HepG2 (cell line): ENCODE measurements around the gene NDUFS4. TPM values are rescaled to one million over a fixed set of nuclear protein-coding genes. Genes with fewer than 3 reads are reported as not detected.

Experiments
- ATAC-seq: fragments of 200-7000 bp; cut with Tn5 transposase; 3 replicates; pipeline ENCODE4 v1.9.1; 2020; ENCODE audit warnings: mild to moderate bottlenecking, moderate library complexity
- BruUV-seq: library from RNA; stranded (reverse); fragments of 400-500 nt; replicated peaks from 2 replicates; lab custom pipeline; 2021; lab: Mats Ljungman, UMichigan
- CTCF ChIA-PET: fragments of 300-600 bp; formaldehyde crosslinking; extraction: SDS; loops from one replicate; lab custom pipeline; 2021; ENCODE audit warnings: low total read pairs, inconsistent platforms, low intra/inter-chr PET ratio; lab: Yijun Ruan, JAX
- POLR2A ChIA-PET: fragments of 350-600 bp; sonication (Branson Sonifier 250); formaldehyde crosslinking; loops from one replicate; lab custom pipeline; 2020; ENCODE audit warnings: antibody characterized with exemption, inconsistent platforms; lab: Yijun Ruan, JAX
- DNase-seq: peaks from one replicate; pipeline ENCODE4 v3.0.0-alpha.2; 2015; ENCODE audit warnings: low spot score
- FAIRE-seq: peaks from 3 replicates; lab custom pipeline; 2011; peaks lifted over from hg19 to GRCh38; lab: Jason Lieb, UNC
- H2AFZ ChIP-seq: one replicate; pipeline ENCODE4 v1.6.1; 2011; ENCODE audit warnings: low read length, inconsistent platforms
- H3K27ac ChIP-seq: fragments of 300-600 bp; 3 replicates; pipeline ENCODE4 v1.8.0; 2011; ENCODE audit warnings: mixed run types, mild to moderate bottlenecking, mixed read lengths, low read length, inconsistent platforms; ENCODE audit not compliant: insufficient read depth; ENCODE audit errors: extremely low read length
- H3K27me3 ChIP-seq, 2 experiments: fragments of 200-600 bp in 1 of 2; 2 replicates in 1 of 2; 3 replicates in 1 of 2; pipeline versions ENCODE4 v1.6.0 to v1.8.0; 2011; ENCODE audit warnings: low read length in 2 of 2, mild to moderate bottlenecking in 2 of 2, moderate library complexity in 2 of 2, inconsistent platforms in 1 of 2; ENCODE audit not compliant: insufficient read depth in 2 of 2, control insufficient read depth in 1 of 2
- H3K36me3 ChIP-seq, 2 experiments: fragments of 200-600 bp in 1 of 2; replicated peaks in 1 of 2; 2 replicates in 1 of 2; 3 replicates in 1 of 2; pipeline versions ENCODE4 v1.5.1 to v1.8.0; 2011; ENCODE audit warnings: low read length in 2 of 2, inconsistent platforms in 1 of 2; ENCODE audit not compliant: insufficient read depth in 2 of 2, control insufficient read depth in 1 of 2
- H3K4me1 ChIP-seq: 2 replicates; pipeline ENCODE4 v1.5.1; 2012; ENCODE audit warnings: low read length, inconsistent platforms; ENCODE audit not compliant: insufficient read depth
- H3K4me2 ChIP-seq: 2 replicates; pipeline ENCODE4 v1.6.0; 2011; ENCODE audit warnings: low read depth, low read length, inconsistent platforms
- H3K4me3 ChIP-seq, 3 experiments: fragments of 200-600 bp in 1 of 3; sonication (generic), shearing (Covaris generic) in 1 of 3; replicated peaks in 1 of 3; 2 replicates each; pipeline ENCODE4 v1.5.1; 2011 to 2016; ENCODE audit warnings: low read length in 3 of 3, inconsistent platforms in 2 of 3, low read depth in 2 of 3, mild to moderate bottlenecking in 2 of 3, control low read depth in 1 of 3, mixed read lengths in 1 of 3; ENCODE audit not compliant: insufficient read depth in 1 of 3
- H3K79me2 ChIP-seq: one replicate; pipeline ENCODE4 v1.6.1; 2011; ENCODE audit warnings: low read length, inconsistent platforms; ENCODE audit not compliant: insufficient read depth
- H3K9ac ChIP-seq: 2 replicates; pipeline ENCODE4 v1.6.0; 2011; ENCODE audit warnings: mild to moderate bottlenecking, low read depth, low read length, inconsistent platforms; ENCODE audit not compliant: insufficient read depth
- H3K9me3 ChIP-seq: 2 replicates; pipeline ENCODE4 v1.5.1; 2012; ENCODE audit warnings: mild to moderate bottlenecking, low read length
- H4K20me1 ChIP-seq: 2 replicates; pipeline ENCODE4 v1.6.0; 2011; ENCODE audit warnings: inconsistent platforms, mild to moderate bottlenecking, low read length, moderate library complexity; ENCODE audit not compliant: insufficient read depth
- ATF3 ChIP-seq: sonication (generic); formaldehyde crosslinking; IDR thresholded peaks from 2 replicates; pipeline ENCODE4 v1.4.0; 2020; ENCODE audit warnings: missing genetic modification reagents
- CSRNP1 ChIP-seq: sonication (generic); formaldehyde crosslinking; IDR thresholded peaks from 2 replicates; pipeline ENCODE4 v1.8.1; 2023; ENCODE audit warnings: mild to moderate bottlenecking, missing genetic modification reagents
- FOXK1 ChIP-seq: sonication (generic); formaldehyde crosslinking; IDR thresholded peaks from 2 replicates; pipeline ENCODE4 v1.4.0; 2020; ENCODE audit warnings: low read depth, missing genetic modification reagents, borderline replicate concordance
- KLF15 ChIP-seq: sonication (generic); formaldehyde crosslinking; IDR thresholded peaks from 2 replicates; pipeline ENCODE4 v1.8.1; 2023; ENCODE audit warnings: borderline replicate concordance, mild to moderate bottlenecking, inconsistent platforms, missing genetic modification reagents, mixed read lengths
- MTA3 ChIP-seq: sonication (generic); formaldehyde crosslinking; IDR thresholded peaks from 2 replicates; pipeline ENCODE4 v1.4.0; 2020; ENCODE audit warnings: missing genetic modification reagents
- MXD4 ChIP-seq: IDR thresholded peaks from 2 replicates; pipeline ENCODE4 v1.6.1; 2016; ENCODE audit warnings: mild to moderate bottlenecking, missing biosample characterization, missing genetic modification reagents
- NFYB ChIP-seq: sonication (generic); formaldehyde crosslinking; IDR thresholded peaks from 2 replicates; pipeline ENCODE4 v1.4.0; 2020; ENCODE audit warnings: missing genetic modification reagents
- RAD51 ChIP-seq: fragments of 450-650 bp; IDR thresholded peaks from 2 replicates; pipeline ENCODE4 v1.6.1; 2016; ENCODE audit warnings: borderline replicate concordance
- TAF15 ChIP-seq: fragments of 200-400 bp; formaldehyde crosslinking; IDR thresholded peaks from one replicate; pipeline ENCODE4 v1.6.1; 2018; ENCODE audit warnings: mild to moderate bottlenecking, low read depth, low read length; ENCODE audit not compliant: poor library complexity, severe bottlenecking
- TBP ChIP-seq: sonication (generic); formaldehyde crosslinking; IDR thresholded peaks from 2 replicates; pipeline ENCODE4 v1.5.0; 2020; ENCODE audit warnings: missing genetic modification reagents
- TBX2 ChIP-seq: sonication (generic); formaldehyde crosslinking; IDR thresholded peaks from 2 replicates; pipeline ENCODE4 v1.5.0; 2020; ENCODE audit warnings: missing genetic modification reagents, mild to moderate bottlenecking, borderline replicate concordance
- TGIF2 ChIP-seq: IDR thresholded peaks from 2 replicates; pipeline ENCODE4 v1.6.1; 2016; ENCODE audit warnings: control low read depth, missing compliant biosample characterization
- ZBTB21 ChIP-seq: sonication (generic); formaldehyde crosslinking; IDR thresholded peaks from 2 replicates; pipeline ENCODE4 v1.4.0; 2020; ENCODE audit warnings: missing genetic modification reagents
- ZNF235 ChIP-seq: sonication (generic); formaldehyde crosslinking; IDR thresholded peaks from 2 replicates; pipeline ENCODE4 v1.8.1; 2023; ENCODE audit warnings: mild to moderate bottlenecking, missing genetic modification reagents, borderline replicate concordance
- ZNF7 ChIP-seq: IDR thresholded peaks from 2 replicates; pipeline ENCODE4 v1.6.1; 2016; ENCODE audit warnings: missing biosample characterization, missing genetic modification reagents
- ZSCAN9 ChIP-seq: IDR thresholded peaks from 2 replicates; pipeline ENCODE4 v1.6.1; 2016; ENCODE audit warnings: borderline replicate concordance
- WGBS: methylation state at CpG from one replicate; pipeline ENCODE4 v1.1.6; 2017; ENCODE audit warnings: low lambda C conversion rate; 5-methylcytosine and 5-hydroxymethylcytosine counted together
- in situ Hi-C: cut with HindIII; loops from 2 replicates; pipeline ENCODE4 v1.10.0; 2017; ENCODE audit warnings: low pct_unique_long_range_greater_than_20kb; ENCODE audit not compliant: extremely low pct_ligation_motif_present
- intact Hi-C: fragments of 100-400 bp; cut with micrococcal nuclease; formaldehyde crosslinking; loops from one replicate; pipeline ENCODE4 v1.10.0; 2022; ENCODE audit not compliant: unreplicated experiment
- polyA plus RNA-seq, 8 experiments: library from polyadenylated mRNA; depleted of rRNA in 3 of 8; stranded (reverse) in 7 of 8; unstranded in 1 of 8; fragments of >200 nt; fragmentation: Illumina TruSeq in 4 of 8; extraction: Trizol in 4 of 8; gene quantifications; 2 replicates each; pipeline versions ENCODE4 v1.2.1 to v1.2.3, GENCODE V29; 2011 to 2016; ENCODE audit warnings: low read depth in 4 of 8, missing spikeins in 1 of 8, mixed read lengths in 1 of 8; ENCODE audit not compliant: insufficient read depth in 1 of 8
- total RNA-seq, 5 experiments: library from RNA; depleted of rRNA; stranded (reverse); fragments of >200 nt; fragmentation: Illumina TruSeq; extraction: Trizol; gene quantifications; 2 replicates each; pipeline ENCODE4 v1.2.3, GENCODE V29; 2016; ENCODE audit warnings: low read depth in 1 of 5
- TF ChIP-seq, protein P1 (sequence below): sonication (generic); formaldehyde crosslinking; IDR thresholded peaks from 2 replicates; pipeline ENCODE4 v1.8.0; 2022; ENCODE audit warnings: mild to moderate bottlenecking, missing genetic modification reagents, moderate library complexity
- TF ChIP-seq, protein P2 (sequence below): sonication (generic); formaldehyde crosslinking; IDR thresholded peaks from 2 replicates; pipeline ENCODE4 v1.9.0; 2021; ENCODE audit warnings: missing genetic modification reagents, borderline replicate concordance
- TF ChIP-seq, protein P3 (sequence below): sonication (generic); formaldehyde crosslinking; IDR thresholded peaks from 2 replicates; pipeline ENCODE4 v1.5.0; 2020; ENCODE audit warnings: missing genetic modification reagents, mild to moderate bottlenecking, borderline replicate concordance

NDUFS4 gene
- total and polyA plus RNA-seq, 2 of the 13 experiments (the other 11 are each of a cell fraction or from before 2014, with no cell fraction given), result 121 to 126 TPM

DNA sequence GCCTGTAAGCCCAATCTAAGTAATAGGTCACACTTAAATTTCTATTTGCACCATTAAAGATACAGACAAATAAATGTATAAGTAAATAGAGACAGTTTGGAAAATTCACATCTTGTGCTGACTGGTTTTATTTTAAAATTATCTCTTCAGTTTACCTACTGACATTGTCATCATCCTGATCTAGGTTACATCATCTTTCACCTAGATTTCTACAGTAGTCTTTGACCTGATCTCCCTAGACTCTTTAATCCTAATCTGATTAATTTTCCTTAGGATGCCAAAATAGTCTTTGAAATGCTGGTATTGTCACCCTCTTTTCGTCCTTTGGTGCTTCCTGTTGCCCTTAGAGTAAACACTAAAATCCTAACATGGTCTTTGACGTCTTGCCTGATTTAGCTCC is 43.9 kb downstream of the NDUFS4 start (continued):
- no peak for TF ChIP-seq RAD51
- TF ChIP-seq ATF3 (CRISPR knock-in tag), result no peak
- no peak for TF ChIP-seq NFYB

GRCh38 chr5:53607886-53608285 is 47.4 kb downstream of the NDUFS4 start:
- ChIA-PET POLR2A (no interaction called here), CTCF (no interaction called here)
- Histone ChIP-seq H3K9me3 (no peaks in the 10 kb centered on the region), H3K79me2 (peaks cover 2% of the 10 kb centered on the region), H3K36me3 (peaks cover 4 to 19% of the 10 kb centered on the region in 2 experiments; a peak in 4 of 5 replicates), H3K4me3 (no peak overlapping the region), H3K4me1 (no peaks in the 10 kb centered on the region), H2AFZ (no peak overlapping the region), H3K27me3 (no peaks in the 10 kb centered on the region), H3K4me2 (no peak overlapping the region), H3K9ac (no peak overlapping the region), H3K27ac (no peak overlapping the region), H4K20me1 (no peaks in the 10 kb centered on the region)
- in situ Hi-C loops, result no loop called here
- ATAC-seq (no peak), FAIRE-seq (no peak), DNase-seq (no peak)
- WGBS, result 93% methylated on average over 2 of the region's 2 CpGs
- intact Hi-C loops, result no loop called here
- BruUV-seq, result no TSS peak
- TF ChIP-seq ZBTB21 (no peak), CSRNP1 (CRISPR knock-in tag) (no peak), TBP (CRISPR knock-in tag) (no peak), MXD4 (CRISPR knock-in tag) (no peak), MTA3 (CRISPR knock-in tag) (no peak), ZNF235 (CRISPR knock-in tag) (no peak), TBX2 (CRISPR knock-in tag) (no peak), FOXK1 (CRISPR knock-in tag) (no peak), KLF15 (CRISPR knock-in tag) (no peak), ZSCAN9 (CRISPR knock-in tag) (no peak), TGIF2 (CRISPR knock-in tag) (no peak), ZNF7 (CRISPR knock-in tag) (no peak), TAF15 (no peak)
- TF ChIP-seq, protein P1, sequence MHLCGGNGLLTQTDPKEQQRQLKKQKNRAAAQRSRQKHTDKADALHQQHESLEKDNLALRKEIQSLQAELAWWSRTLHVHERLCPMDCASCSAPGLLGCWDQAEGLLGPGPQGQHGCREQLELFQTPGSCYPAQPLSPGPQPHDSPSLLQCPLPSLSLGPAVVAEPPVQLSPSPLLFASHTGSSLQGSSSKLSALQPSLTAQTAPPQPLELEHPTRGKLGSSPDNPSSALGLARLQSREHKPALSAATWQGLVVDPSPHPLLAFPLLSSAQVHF (CRISPR knock-in tag), result no peak
- TF ChIP-seq, protein P2, sequence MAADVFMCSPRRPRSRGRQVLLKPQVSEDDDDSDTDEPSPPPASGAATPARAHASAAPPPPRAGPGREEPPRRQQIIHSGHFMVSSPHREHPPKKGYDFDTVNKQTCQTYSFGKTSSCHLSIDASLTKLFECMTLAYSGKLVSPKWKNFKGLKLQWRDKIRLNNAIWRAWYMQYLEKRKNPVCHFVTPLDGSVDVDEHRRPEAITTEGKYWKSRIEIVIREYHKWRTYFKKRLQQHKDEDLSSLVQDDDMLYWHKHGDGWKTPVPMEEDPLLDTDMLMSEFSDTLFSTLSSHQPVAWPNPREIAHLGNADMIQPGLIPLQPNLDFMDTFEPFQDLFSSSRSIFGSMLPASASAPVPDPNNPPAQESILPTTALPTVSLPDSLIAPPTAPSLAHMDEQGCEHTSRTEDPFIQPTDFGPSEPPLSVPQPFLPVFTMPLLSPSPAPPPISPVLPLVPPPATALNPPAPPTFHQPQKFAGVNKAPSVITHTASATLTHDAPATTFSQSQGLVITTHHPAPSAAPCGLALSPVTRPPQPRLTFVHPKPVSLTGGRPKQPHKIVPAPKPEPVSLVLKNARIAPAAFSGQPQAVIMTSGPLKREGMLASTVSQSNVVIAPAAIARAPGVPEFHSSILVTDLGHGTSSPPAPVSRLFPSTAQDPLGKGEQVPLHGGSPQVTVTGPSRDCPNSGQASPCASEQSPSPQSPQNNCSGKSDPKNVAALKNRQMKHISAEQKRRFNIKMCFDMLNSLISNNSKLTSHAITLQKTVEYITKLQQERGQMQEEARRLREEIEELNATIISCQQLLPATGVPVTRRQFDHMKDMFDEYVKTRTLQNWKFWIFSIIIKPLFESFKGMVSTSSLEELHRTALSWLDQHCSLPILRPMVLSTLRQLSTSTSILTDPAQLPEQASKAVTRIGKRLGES, result no peak
- TF ChIP-seq, protein P3, sequence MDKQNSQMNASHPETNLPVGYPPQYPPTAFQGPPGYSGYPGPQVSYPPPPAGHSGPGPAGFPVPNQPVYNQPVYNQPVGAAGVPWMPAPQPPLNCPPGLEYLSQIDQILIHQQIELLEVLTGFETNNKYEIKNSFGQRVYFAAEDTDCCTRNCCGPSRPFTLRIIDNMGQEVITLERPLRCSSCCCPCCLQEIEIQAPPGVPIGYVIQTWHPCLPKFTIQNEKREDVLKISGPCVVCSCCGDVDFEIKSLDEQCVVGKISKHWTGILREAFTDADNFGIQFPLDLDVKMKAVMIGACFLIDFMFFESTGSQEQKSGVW, result no peak
